ENCODE results near the gene TUBE1.
"Not testable (repeated sequence)": the region's sequence is repeated elsewhere in the genome, so short reads cannot be mapped to it uniquely, and the experiment has no call there.

Gene TUBE1

DNA sequence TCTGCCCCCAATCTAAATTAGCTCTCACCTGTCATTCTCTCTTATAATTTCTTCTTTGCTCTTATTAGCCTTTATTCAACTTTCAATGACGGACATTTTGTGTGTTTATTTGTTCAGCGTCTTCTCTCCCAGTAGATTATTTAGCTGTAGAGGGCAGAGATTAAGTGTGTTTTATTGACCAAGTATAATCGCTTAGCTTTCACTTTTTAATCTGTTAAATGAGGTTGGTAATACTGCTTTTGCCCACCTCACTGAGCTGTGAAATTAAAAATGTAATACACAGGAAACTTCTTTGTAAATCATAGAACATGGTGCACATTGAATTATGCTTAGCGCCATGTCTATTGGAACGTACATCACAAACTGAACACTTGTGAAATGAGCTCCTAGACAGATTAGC is 36.9 kb downstream of the TUBE1 start:
- TF ChIP-seq CTCF (IDR thresholded peaks at IDR 0.05; ENCODE audit: low read depth, low read length, missing control alignments): no peak

DNA sequence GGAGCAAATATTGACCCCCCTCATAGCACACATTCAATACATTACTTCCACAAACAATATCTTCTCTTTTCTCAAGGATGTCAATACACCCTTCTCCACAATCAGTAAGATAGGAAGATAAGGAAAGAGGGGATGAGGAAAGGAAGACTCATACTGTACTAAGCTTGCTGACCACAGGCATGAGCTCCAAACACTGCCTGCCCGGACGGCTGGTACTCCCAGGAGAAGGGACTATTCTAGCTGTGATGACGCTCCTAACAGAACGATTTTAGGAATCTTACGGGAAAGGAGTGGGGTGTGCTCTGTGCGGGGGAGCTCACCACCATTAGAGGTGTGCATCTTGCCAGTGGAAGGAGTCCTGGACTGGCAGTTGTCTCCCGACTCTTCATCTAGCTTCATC is 37.3 kb downstream of the TUBE1 start:
- TF ChIP-seq CTCF (IDR thresholded peaks at IDR 0.05; ENCODE audit: low read depth, low read length, missing control alignments): no peak
- H3K4me3 ChIP-seq (ENCODE audit: low read depth, low read length): no peak overlapping the region
- DNase-seq (ENCODE audit: low read depth): no peak

More for the DNA sequence above, 36.9 kb downstream of the TUBE1 start:
- no peak for DNase-seq (ENCODE audit: low read depth)
- no peak overlapping the region for H3K4me3 ChIP-seq (ENCODE audit: low read depth, low read length)

DNA sequence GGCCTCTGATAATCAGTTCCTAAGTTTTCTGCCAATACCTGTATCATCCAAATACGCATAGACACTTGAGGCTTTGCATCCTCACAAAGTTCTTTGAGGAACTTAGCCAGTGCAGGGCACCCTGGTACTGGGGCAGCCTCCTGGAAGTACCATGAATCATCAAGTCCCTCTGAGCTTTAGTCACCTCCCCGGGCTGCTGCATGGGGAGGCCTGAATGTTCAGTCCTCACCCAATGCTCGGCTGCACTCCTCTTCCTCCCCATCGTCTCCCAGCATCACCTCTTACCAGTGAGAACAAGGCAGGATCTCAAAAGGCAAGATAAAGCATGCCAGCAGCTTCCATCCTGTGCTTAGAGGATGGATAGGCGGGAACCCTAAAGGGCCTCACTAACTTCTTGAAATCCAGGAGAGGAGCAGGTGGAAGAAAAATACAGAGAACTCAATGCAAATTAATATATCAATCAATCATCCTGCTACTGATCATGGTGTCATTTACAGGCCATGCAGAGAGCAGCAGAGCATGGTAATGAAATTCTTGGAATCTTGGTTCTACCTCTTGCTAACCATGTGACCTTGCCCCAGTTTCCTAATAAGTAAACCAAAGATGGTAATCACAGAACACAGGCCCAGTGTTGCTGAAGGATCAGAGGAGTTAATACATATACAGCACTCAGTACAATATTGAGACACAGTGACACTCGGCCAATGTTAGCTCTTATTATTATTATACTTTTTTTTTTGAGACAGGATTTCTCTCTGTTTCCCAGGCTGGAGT is 38.1 kb downstream of the TUBE1 start:
- DNase-seq (ENCODE audit: low read depth): no peak
- no peak for TF ChIP-seq CTCF (IDR thresholded peaks at IDR 0.05; ENCODE audit: low read depth, low read length, missing control alignments)
- no peak overlapping the region for H3K4me3 ChIP-seq (ENCODE audit: low read depth, low read length)

- DNase-seq (ENCODE audit: low read depth); H3K4me3 ChIP-seq (ENCODE audit: low read depth, low read length): not testable (repeated sequence)
Measured at GRCh38 chr6:112047523-112047922, 39.8 kb downstream of the TUBE1 start.

DNA sequence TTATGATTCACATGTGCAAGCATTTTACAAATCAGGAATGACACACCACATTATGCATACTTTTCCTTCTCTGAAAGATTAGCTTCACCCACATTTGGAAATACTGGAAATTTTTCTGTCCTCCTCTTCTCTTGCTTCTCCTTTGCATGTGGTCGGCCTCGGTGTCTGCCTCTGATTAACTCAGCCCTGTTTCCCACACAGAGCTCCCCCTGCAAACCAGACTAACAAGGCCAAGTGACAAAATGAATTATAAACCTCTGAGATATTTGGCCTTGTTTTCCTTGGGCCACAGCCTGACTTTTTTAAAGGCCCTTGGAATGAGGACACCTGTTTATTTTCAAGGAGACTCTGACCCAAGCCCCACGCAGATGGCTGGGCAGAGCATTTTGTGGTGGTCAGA is 42.4 kb downstream of the TUBE1 start:
- H3K4me3 ChIP-seq (ENCODE audit: low read depth, low read length): no peak overlapping the region
- TF ChIP-seq CTCF (IDR thresholded peaks at IDR 0.05; ENCODE audit: low read depth, low read length, missing control alignments): no peak
- DNase-seq (ENCODE audit: low read depth): no peak

DNA sequence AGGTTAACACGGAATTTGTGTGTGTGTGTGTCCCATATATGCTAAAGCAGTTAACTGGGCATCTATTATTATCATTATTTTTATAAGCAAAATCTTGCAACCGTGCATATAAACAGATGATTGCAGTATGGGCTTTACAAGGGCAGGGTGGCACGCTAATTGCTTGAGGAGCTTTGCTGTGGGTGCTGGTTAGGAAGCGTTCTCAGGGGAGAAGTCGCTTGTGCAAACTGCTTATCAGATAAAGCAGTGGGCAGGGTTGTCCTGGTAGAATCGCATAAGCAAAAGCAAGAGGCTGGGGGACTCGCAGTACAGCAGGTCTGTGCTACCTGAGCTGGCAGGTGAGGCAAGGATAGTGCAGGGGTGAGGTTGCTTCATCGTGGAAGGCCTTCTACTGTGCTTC is 43.1 kb downstream of the TUBE1 start:
- no peak for DNase-seq (ENCODE audit: low read depth)
- no peak overlapping the region for H3K4me3 ChIP-seq (ENCODE audit: low read depth, low read length)
- TF ChIP-seq CTCF (IDR thresholded peaks at IDR 0.05; ENCODE audit: low read depth, low read length, missing control alignments): no peak

DNA sequence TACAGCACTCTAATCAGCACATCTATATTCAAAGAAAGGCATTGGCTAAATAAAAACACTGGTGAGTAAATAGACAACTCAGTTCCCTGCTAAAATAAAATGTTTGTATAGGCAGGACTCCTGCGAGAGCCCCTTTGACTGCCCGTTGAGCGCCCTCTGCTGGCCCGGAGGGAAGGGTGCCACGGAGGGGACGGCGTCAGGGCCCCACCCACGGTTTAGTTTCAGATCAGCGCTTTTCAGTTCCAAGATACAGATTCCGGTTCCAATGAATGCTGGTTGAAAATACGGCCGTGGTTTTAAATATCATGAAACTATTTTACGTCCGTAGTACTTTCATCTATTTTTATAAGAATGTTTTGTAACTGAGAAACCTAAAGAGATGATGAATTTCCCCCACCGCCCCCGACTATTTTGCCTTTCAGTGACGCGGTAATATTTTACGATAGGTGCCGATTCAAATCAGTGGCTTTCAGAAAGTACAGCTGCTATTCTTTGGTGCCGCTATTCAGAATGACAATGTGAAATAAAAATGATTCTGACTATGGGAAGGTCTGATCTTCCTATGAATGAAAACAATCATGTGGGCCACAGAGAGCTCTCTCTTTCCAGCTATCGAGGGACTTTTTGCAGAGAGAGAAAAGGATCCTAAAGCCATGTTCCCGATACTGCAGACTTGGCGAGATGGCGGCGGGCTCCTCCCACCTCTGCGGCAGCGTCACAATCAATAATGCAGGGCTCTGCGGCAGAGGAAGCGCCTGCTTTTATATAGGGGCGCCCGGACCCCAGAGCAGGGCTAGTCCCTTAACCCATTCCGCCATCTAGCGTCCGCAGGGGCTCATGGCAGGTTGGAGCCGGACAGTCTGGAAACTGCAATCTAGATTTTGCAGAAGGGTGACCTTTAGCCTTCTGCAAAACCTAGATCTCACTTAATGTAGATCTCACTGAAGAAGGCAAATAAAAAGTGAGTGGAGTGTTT is 44.0 kb downstream of the TUBE1 start:
- H3K4me3 ChIP-seq (ENCODE audit: low read depth, low read length): peak overlapping the region; percentile 62
- DNase-seq (ENCODE audit: low read depth): peak; percentile 55
- TF ChIP-seq CTCF (IDR thresholded peaks at IDR 0.05; ENCODE audit: low read depth, low read length, missing control alignments): peak; percentile 97
